Measurements from ENCODE around the gene CCDC47.

- TF ChIP-seq CTCF (conservative IDR thresholded peaks at IDR 0.05; ENCODE audit: low read depth in 2 of 2) (no peak), EZH2phosphoT487 (IDR thresholded peaks at IDR 0.05; ENCODE audit: unreplicated experiment) (no peak), POLR2AphosphoS5 (IDR thresholded peaks at IDR 0.05; ENCODE audit: low read depth) (no peak)
These were observed 7.5 kb upstream of the CCDC47 start for GRCh38 chr17:63780928-63781327.

Data from GM23338 (cell line).